ENCODE measurements around the gene GRAMD2B.

The GRAMD2B gene

DNA sequence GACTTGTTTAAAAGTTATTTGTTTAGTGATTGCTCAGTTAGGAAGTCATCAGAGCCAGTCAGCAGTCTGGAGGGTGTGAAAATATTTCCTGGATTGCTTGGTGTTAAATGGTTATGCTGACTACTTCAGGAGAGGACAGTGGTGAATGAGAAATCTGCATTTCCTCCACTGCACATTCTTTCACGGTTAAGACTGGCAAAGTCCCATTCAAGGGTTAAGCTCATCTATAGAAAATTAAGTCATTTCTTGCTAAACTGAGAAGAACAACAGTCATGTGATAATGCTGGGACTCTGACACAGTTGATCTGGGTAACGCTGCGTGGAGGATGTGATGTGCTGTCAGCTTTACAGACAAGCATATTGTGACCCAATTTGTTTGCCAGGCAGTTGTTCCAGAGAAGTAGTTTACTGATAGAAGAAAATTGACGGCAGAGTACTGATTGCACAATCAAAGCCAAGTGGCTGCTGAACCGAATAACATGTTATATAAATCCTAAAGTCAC lies 80.4 kb downstream of the GRAMD2B start:
- H3K4me1 ChIP-seq (ENCODE audit: control insufficient read depth, low read depth, low read length) = no peaks in the 10 kb centered on the region
- H3K27ac ChIP-seq (ENCODE audit: low read length) = no peak overlapping the region
- no peaks in the 10 kb centered on the region for H3K36me3 ChIP-seq (ENCODE audit: control insufficient read depth, low read depth, low read length)
- H3K9ac ChIP-seq (ENCODE audit: low read length) = no peak overlapping the region
- H3K4me3 ChIP-seq (ENCODE audit: low read length) = no peak overlapping the region
- no peaks in the 10 kb centered on the region for H3K9me3 ChIP-seq (ENCODE audit: control insufficient read depth, low read depth, low read length)
- no peaks in the 10 kb centered on the region for H3K27me3 ChIP-seq (ENCODE audit: control insufficient read depth, insufficient read depth, low read length)

GRCh38 chr5:126506079-126506478 lies 82.9 kb downstream of the GRAMD2B start:
- Histone ChIP-seq H3K27ac (ENCODE audit: low read length) (no peak overlapping the region), H3K36me3 (ENCODE audit: control insufficient read depth, low read depth, low read length) (no peaks in the 10 kb centered on the region), H3K9ac (ENCODE audit: low read length) (no peak overlapping the region), H3K4me3 (ENCODE audit: low read length) (no peak overlapping the region), H3K27me3 (ENCODE audit: control insufficient read depth, insufficient read depth, low read length) (no peaks in the 10 kb centered on the region), H3K4me1 (ENCODE audit: control insufficient read depth, low read depth, low read length) (no peaks in the 10 kb centered on the region), H3K9me3 (ENCODE audit: control insufficient read depth, low read depth, low read length) (no peaks in the 10 kb centered on the region)

- H3K27ac ChIP-seq (ENCODE audit: low read length) = no peak overlapping the region
Observed at GRCh38 chr5:126508251-126508961, 85.2 kb downstream of the GRAMD2B start.

GRCh38 chr5:126508962-126509279 lies 85.7 kb downstream of the GRAMD2B start:
- Histone ChIP-seq H3K27me3 (ENCODE audit: control insufficient read depth, insufficient read depth, low read length) (no peaks in the 10 kb centered on the region), H3K9me3 (ENCODE audit: control insufficient read depth, low read depth, low read length) (no peaks in the 10 kb centered on the region), H3K4me1 (ENCODE audit: control insufficient read depth, low read depth, low read length) (no peaks in the 10 kb centered on the region), H3K27ac (ENCODE audit: low read length) (no peak overlapping the region), H3K36me3 (ENCODE audit: control insufficient read depth, low read depth, low read length) (no peaks in the 10 kb centered on the region), H3K9ac (ENCODE audit: low read length) (no peak overlapping the region), H3K4me3 (ENCODE audit: low read length) (no peak overlapping the region)

More at GRCh38 chr5:126508251-126508961, 85.2 kb downstream of the GRAMD2B start:
- Histone ChIP-seq H3K27me3 (ENCODE audit: control insufficient read depth, insufficient read depth, low read length) (no peaks in the 10 kb centered on the region), H3K9ac (ENCODE audit: low read length) (no peak overlapping the region), H3K36me3 (ENCODE audit: control insufficient read depth, low read depth, low read length) (no peaks in the 10 kb centered on the region), H3K9me3 (ENCODE audit: control insufficient read depth, low read depth, low read length) (no peaks in the 10 kb centered on the region), H3K4me3 (ENCODE audit: low read length) (no peak overlapping the region), H3K4me1 (ENCODE audit: control insufficient read depth, low read depth, low read length) (no peaks in the 10 kb centered on the region)

- no peaks in the 10 kb centered on the region for H3K36me3 ChIP-seq (ENCODE audit: control insufficient read depth, low read depth, low read length)
- no peaks in the 10 kb centered on the region for H3K27me3 ChIP-seq (ENCODE audit: control insufficient read depth, insufficient read depth, low read length)
- H3K4me3 ChIP-seq (ENCODE audit: low read length) = no peak overlapping the region
- no peak overlapping the region for H3K9ac ChIP-seq (ENCODE audit: low read length)
- no peaks in the 10 kb centered on the region for H3K4me1 ChIP-seq (ENCODE audit: control insufficient read depth, low read depth, low read length)
- H3K9me3 ChIP-seq (ENCODE audit: control insufficient read depth, low read depth, low read length) = no peaks in the 10 kb centered on the region
- H3K27ac ChIP-seq (ENCODE audit: low read length) = no peak overlapping the region
Observed at GRCh38 chr5:126509339-126509738, 86.1 kb downstream of the GRAMD2B start.

DNA sequence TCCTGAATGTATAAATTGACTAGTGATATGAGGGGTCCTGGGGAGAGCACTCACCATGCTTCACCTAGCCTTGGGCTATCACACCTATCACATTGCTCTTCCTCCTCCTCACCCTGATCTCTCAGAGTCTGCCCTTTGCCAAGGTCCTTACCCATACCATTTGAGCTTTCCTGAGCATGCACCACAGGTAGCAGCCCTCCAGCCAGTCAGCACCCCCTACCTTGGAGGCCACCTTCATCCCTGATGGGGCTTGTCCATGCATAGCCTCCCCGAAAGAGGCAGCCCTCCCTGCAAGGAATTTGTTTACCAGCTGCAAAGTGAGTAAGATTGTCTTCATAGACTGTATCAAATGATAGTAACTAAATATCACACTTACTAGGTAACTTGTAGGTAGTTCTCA lies 88.8 kb downstream of the GRAMD2B start:
- Histone ChIP-seq H3K36me3 (ENCODE audit: control insufficient read depth, low read depth, low read length) (no peaks in the 10 kb centered on the region), H3K9me3 (ENCODE audit: control insufficient read depth, low read depth, low read length) (no peaks in the 10 kb centered on the region), H3K4me1 (ENCODE audit: control insufficient read depth, low read depth, low read length) (no peaks in the 10 kb centered on the region), H3K27me3 (ENCODE audit: control insufficient read depth, insufficient read depth, low read length) (no peaks in the 10 kb centered on the region), H3K9ac (ENCODE audit: low read length) (no peak overlapping the region), H3K27ac (ENCODE audit: low read length) (no peak overlapping the region), H3K4me3 (ENCODE audit: low read length) (no peak overlapping the region)

- H3K9me3 ChIP-seq (ENCODE audit: control insufficient read depth, low read depth, low read length) = no peaks in the 10 kb centered on the region
- H3K4me3 ChIP-seq (ENCODE audit: low read length) = no peak overlapping the region
- no peak overlapping the region for H3K27ac ChIP-seq (ENCODE audit: low read length)
- H3K9ac ChIP-seq (ENCODE audit: low read length) = no peak overlapping the region
- H3K36me3 ChIP-seq (ENCODE audit: control insufficient read depth, low read depth, low read length) = no peaks in the 10 kb centered on the region
- no peaks in the 10 kb centered on the region for H3K27me3 ChIP-seq (ENCODE audit: control insufficient read depth, insufficient read depth, low read length)
- H3K4me1 ChIP-seq (ENCODE audit: control insufficient read depth, low read depth, low read length) = no peaks in the 10 kb centered on the region
Observed at GRCh38 chr5:126512451-126512850, 89.2 kb downstream of the GRAMD2B start.

DNA sequence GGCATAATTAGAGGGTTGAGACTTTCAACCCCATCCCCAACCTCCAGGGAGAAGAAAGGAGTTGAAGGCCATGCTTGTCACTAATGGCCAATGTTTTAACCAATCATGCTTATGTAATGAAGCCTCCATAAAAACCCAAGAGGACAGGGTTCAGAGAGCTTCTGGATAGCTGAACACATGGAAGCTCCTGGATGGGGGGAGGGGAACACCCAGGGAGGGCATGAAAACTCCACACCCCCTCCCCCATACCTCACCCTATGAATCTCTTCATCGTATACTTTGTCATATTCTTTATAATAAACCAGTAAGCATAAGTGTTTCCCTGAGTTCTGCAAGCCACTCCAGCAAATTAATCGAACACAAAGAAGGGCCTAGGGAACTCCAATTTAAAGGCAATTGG lies 90.1 kb downstream of the GRAMD2B start:
- no peak overlapping the region for H3K4me3 ChIP-seq (ENCODE audit: low read length)
- no peak overlapping the region for H3K27ac ChIP-seq (ENCODE audit: low read length)
- H3K27me3 ChIP-seq (ENCODE audit: control insufficient read depth, insufficient read depth, low read length) = no peaks in the 10 kb centered on the region
- H3K9me3 ChIP-seq (ENCODE audit: control insufficient read depth, low read depth, low read length) = no peaks in the 10 kb centered on the region
- H3K36me3 ChIP-seq (ENCODE audit: control insufficient read depth, low read depth, low read length) = no peaks in the 10 kb centered on the region
- no peaks in the 10 kb centered on the region for H3K4me1 ChIP-seq (ENCODE audit: control insufficient read depth, low read depth, low read length)
- H3K9ac ChIP-seq (ENCODE audit: low read length) = no peak overlapping the region

DNA sequence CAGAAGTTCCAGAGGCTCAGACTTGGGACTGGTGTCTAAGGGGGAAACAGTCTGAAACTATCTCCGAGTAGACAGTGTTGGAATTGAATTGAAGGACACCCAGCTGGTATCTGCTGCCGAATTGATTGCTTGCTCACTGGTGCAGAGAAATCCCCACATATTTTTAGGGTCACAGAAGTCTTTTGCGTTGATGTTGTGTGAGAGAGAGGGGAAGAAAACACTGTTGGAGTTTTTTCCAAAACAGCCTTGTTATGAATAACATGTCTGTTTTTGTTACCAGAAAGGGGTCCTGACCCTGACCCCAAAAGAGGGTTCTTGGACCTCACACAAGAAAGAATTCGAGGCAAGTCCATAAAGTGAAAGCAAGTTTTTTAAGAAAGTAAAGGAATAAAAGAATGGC lies 90.5 kb downstream of the GRAMD2B start:
- Histone ChIP-seq H3K9ac (ENCODE audit: low read length) (no peak overlapping the region), H3K36me3 (ENCODE audit: control insufficient read depth, low read depth, low read length) (no peaks in the 10 kb centered on the region), H3K4me3 (ENCODE audit: low read length) (no peak overlapping the region), H3K4me1 (ENCODE audit: control insufficient read depth, low read depth, low read length) (no peaks in the 10 kb centered on the region), H3K27ac (ENCODE audit: low read length) (no peak overlapping the region), H3K9me3 (ENCODE audit: control insufficient read depth, low read depth, low read length) (no peaks in the 10 kb centered on the region), H3K27me3 (ENCODE audit: control insufficient read depth, insufficient read depth, low read length) (no peaks in the 10 kb centered on the region)

GRCh38 chr5:126514131-126514557 lies 90.9 kb downstream of the GRAMD2B start:
- Histone ChIP-seq H3K27me3 (ENCODE audit: control insufficient read depth, insufficient read depth, low read length) (no peaks in the 10 kb centered on the region), H3K9me3 (ENCODE audit: control insufficient read depth, low read depth, low read length) (no peaks in the 10 kb centered on the region), H3K4me3 (ENCODE audit: low read length) (no peak overlapping the region), H3K4me1 (ENCODE audit: control insufficient read depth, low read depth, low read length) (no peaks in the 10 kb centered on the region), H3K9ac (ENCODE audit: low read length) (no peak overlapping the region), H3K27ac (ENCODE audit: low read length) (no peak overlapping the region), H3K36me3 (ENCODE audit: control insufficient read depth, low read depth, low read length) (no peaks in the 10 kb centered on the region)

- no peaks in the 10 kb centered on the region for H3K36me3 ChIP-seq (ENCODE audit: control insufficient read depth, low read depth, low read length)
- H3K9ac ChIP-seq (ENCODE audit: low read length) = no peak overlapping the region
- H3K9me3 ChIP-seq (ENCODE audit: control insufficient read depth, low read depth, low read length) = no peaks in the 10 kb centered on the region
- no peak overlapping the region for H3K27ac ChIP-seq (ENCODE audit: low read length)
- H3K27me3 ChIP-seq (ENCODE audit: control insufficient read depth, insufficient read depth, low read length) = no peaks in the 10 kb centered on the region
- no peaks in the 10 kb centered on the region for H3K4me1 ChIP-seq (ENCODE audit: control insufficient read depth, low read depth, low read length)
- no peak overlapping the region for H3K4me3 ChIP-seq (ENCODE audit: low read length)
Observed at GRCh38 chr5:126514558-126515141, 91.4 kb downstream of the GRAMD2B start.

- no peak overlapping the region for H3K9ac ChIP-seq (ENCODE audit: low read length)
- no peaks in the 10 kb centered on the region for H3K9me3 ChIP-seq (ENCODE audit: control insufficient read depth, low read depth, low read length)
- no peaks in the 10 kb centered on the region for H3K4me1 ChIP-seq (ENCODE audit: control insufficient read depth, low read depth, low read length)
- no peak overlapping the region for H3K27ac ChIP-seq (ENCODE audit: low read length)
- H3K27me3 ChIP-seq (ENCODE audit: control insufficient read depth, insufficient read depth, low read length) = no peaks in the 10 kb centered on the region
- no peak overlapping the region for H3K4me3 ChIP-seq (ENCODE audit: low read length)
- H3K36me3 ChIP-seq (ENCODE audit: control insufficient read depth, low read depth, low read length) = no peaks in the 10 kb centered on the region
Observed at GRCh38 chr5:126515337-126515736, 92.1 kb downstream of the GRAMD2B start.

Data from iPS-18a (cell line).